RWPE1 (cell line): Measurements from ENCODE around the gene ZNF445.

Source experiments
- CTCF ChIA-PET: fragments of 350-600 bp; sonication (Branson Sonifier 250); formaldehyde crosslinking; extraction: SDS; loops from one replicate; lab custom pipeline; 2021; lab: Yijun Ruan, JAX
- POLR2A ChIA-PET: fragments of 400-600 bp; formaldehyde crosslinking; extraction: SDS; loops from one replicate; lab custom pipeline; 2020; ENCODE audit warnings: antibody characterized with exemption; ENCODE audit not compliant: low non-redundant PET; lab: Yijun Ruan, JAX
- DNase-seq: peaks from one replicate; pipeline ENCODE4 v3.0.0; 2012; ENCODE audit warnings: low spot score
- H3K27ac ChIP-seq: fragments of 450-650 bp; 2 replicates; pipeline ENCODE4 v1.5.1; 2017
- TF ChIP-seq, protein P1 (sequence below): fragments of 450-650 bp; conservative IDR thresholded peaks from 2 replicates; pipeline ENCODE4 v1.5.1; 2017; ENCODE audit warnings: low read depth, mild to moderate bottlenecking

The ZNF445 gene

DNA sequence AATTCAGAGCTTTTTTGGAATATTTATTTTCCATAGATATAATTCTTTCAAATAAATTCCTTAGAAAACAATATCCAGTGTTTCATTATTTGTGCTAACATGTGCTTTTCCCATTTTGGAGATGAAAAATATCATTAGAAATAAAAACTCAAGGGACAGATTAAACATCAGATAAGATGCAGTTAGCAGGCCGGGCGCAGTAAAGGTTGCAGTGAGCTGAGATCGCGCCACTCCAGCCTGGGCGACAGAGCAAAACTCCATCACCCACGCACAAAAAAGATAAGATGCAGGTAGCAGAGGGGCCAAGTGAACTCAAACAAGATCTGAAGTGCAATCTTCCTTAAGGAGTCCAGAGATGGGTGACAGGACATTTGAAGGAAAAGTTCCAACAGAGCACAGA, 48.0 kb downstream of the ZNF445 start:
- POLR2A ChIA-PET = no interaction called here

DNA sequence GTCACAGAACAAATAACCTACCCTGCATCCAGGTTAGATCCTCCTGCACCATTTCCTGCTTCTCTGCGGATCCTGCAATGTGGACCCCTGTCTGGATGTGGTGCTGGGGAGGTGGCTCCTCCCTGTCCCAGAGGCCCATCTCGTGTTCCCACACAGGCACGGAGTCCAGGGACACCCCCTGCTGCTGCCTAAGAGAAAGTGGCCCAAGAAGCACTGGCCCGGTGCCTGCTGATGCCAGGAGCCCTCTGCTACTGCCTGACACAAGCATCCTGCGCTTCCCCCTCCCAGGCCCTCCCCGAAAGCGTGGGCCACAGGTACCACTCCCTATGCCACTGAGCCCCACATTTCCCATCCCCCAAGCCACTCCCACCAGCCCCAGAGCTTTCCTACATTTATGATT, 48.6 kb downstream of the ZNF445 start:
- ChIA-PET CTCF (no interaction called here), POLR2A (no interaction called here)
- no peak overlapping the region for H3K27ac ChIP-seq
- DNase-seq = no peak
- TF ChIP-seq, protein P1, sequence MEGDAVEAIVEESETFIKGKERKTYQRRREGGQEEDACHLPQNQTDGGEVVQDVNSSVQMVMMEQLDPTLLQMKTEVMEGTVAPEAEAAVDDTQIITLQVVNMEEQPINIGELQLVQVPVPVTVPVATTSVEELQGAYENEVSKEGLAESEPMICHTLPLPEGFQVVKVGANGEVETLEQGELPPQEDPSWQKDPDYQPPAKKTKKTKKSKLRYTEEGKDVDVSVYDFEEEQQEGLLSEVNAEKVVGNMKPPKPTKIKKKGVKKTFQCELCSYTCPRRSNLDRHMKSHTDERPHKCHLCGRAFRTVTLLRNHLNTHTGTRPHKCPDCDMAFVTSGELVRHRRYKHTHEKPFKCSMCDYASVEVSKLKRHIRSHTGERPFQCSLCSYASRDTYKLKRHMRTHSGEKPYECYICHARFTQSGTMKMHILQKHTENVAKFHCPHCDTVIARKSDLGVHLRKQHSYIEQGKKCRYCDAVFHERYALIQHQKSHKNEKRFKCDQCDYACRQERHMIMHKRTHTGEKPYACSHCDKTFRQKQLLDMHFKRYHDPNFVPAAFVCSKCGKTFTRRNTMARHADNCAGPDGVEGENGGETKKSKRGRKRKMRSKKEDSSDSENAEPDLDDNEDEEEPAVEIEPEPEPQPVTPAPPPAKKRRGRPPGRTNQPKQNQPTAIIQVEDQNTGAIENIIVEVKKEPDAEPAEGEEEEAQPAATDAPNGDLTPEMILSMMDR = no peak

More for the DNA sequence above, 48.0 kb downstream of the ZNF445 start:
- CTCF ChIA-PET = no interaction called here
- no peak overlapping the region for H3K27ac ChIP-seq
- TF ChIP-seq, protein P1 = no peak
- no peak for DNase-seq

DNA sequence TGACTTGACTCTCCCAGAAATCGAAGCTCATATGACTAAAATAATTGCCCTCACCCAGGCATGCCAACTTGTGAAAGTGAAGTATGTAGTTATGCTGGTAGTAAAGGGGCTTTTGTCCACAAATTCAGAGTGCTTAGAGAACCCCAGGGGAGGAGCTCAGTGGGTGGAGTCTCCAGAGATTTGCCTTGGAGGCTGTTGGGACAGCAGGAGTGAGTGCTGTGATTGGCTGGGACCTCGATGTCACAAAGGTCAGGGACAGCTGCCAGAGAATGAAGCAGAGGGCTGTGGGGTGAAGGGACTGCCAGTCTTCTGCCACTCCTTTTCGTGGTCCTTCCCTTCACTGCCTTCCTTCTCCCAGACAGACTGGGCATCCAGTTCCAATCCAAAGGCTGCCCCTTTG, 49.8 kb downstream of the ZNF445 start:
- CTCF ChIA-PET = interaction anchor here (0.7 kb wide), 1 partner anchor 398 kb away, joined by 3 read pairs; no protein-coding TSS in a partner anchor

DNA sequence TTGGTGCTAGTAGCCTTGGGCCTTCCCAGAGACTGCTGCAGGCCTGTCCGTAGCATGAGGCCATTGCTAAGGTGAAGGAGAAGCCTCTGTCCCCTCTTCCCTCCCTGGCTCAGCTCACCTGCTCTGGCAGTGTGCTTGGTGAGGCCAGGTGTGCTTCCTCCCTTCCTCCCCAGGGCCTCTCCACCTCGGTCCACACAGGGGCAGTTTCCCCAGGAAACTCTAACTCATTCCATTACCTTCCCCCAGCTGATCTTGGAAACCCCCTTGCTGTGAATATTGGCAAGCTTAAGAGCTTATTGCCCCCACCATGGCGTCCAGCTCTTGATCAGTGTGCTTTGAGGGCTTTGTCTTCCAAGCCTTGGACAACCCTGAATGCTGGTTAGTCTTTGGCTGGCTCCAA, 52.7 kb downstream of the ZNF445 start:
- CTCF ChIA-PET = no interaction called here
- H3K27ac ChIP-seq = no peak overlapping the region
- DNase-seq = no peak
- TF ChIP-seq, protein P1 = no peak
- POLR2A ChIA-PET = no interaction called here

More for the DNA sequence above, 49.8 kb downstream of the ZNF445 start:
- H3K27ac ChIP-seq = no peak overlapping the region
- no peak for DNase-seq
- POLR2A ChIA-PET = no interaction called here
- TF ChIP-seq, protein P1 = no peak

DNA sequence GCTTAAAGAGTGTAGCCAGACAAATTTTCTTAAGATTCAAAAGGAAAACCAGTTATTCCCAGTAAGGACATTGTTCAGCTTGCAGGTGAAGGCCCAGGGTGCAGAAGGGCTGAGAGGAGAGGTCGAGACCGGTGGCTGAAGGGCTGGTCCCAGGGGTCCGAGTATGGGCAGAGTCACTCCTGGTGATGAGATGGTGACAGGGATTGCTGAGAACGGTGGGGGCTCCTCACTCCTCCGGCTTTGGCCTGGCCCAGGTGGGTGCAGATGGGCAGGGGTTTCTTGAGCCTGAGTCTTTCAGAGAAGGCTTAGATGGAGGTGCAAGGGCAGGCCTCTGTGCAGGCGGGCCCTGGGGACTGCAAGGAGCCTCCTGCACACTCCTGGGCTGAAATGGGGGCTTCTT, 56.2 kb downstream of the ZNF445 start:
- CTCF ChIA-PET = no interaction called here
- H3K27ac ChIP-seq = no peak overlapping the region
- POLR2A ChIA-PET = no interaction called here
- TF ChIP-seq, protein P1 = no peak
- DNase-seq = no peak

DNA sequence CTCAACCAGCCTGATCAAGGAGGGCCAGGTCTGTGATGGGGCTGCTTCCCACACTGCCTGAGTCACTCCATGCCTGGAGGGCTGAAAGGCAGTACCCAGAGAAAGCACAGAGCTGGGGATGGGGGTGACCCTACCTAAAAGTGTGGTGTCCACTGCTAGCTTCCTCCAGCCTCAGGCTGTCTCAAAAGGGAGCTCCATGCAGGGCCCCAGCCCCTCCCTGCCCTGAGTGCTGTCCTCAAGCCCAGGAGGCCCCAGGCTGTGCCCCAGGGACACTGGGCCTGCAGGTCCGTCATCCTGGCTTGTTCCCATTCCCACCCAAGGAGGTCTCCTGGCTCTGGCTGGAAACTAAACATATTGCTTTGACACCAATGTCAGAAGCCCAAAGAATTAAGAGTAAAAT, 56.8 kb downstream of the ZNF445 start:
- DNase-seq = no peak
- ChIA-PET POLR2A (no interaction called here), CTCF (no interaction called here)
- no peak overlapping the region for H3K27ac ChIP-seq
- TF ChIP-seq, protein P1 = no peak
